Uterus (tissue), 2 donors: Measurements from ENCODE around the gene DPPA5.

Source experiments
- CTCF ChIP-seq, 4 experiments: fragments of 200-600 bp in 2 of 4; fragments of 450-650 bp in 2 of 4; sonication (generic) in 2 of 4; IDR thresholded peaks; one replicate each; pipeline ENCODE4 v1.5.1; 2016 to 2019; ENCODE audit warnings: antibody characterized with exemption in 4 of 4, mild to moderate bottlenecking in 2 of 4, moderate library complexity in 1 of 4
- POLR2A ChIP-seq, 2 donors: fragments of 450-650 bp; IDR thresholded peaks; one replicate each; pipeline ENCODE4 v1.6.1; 2016; ENCODE audit warnings: antibody characterized with exemption in 2 of 2, mild to moderate bottlenecking in 1 of 2, moderate library complexity in 1 of 2

- no peak for TF ChIP-seq CTCF (IDR thresholded peaks at IDR 0.05)
- TF ChIP-seq POLR2A (IDR thresholded peaks at IDR 0.05) = no peak
Observed at GRCh38 chr6:73393278-73393677, 39.2 kb upstream of the DPPA5 start.
